ENCODE measurements around the gene ARHGAP22. TPM values are rescaled to one million over a fixed set of nuclear protein-coding genes. Genes with fewer than 3 reads are reported as not detected.

ARHGAP22 gene
- total and polyA plus RNA-seq, 2 of the 4 experiments (the other 2 are of a cell fraction), result 28.3 to 30.2 TPM

GRCh38 chr10:48520594-48520993 is 84.3 kb downstream of the ARHGAP22 start:
- BruUV-seq (replicated peaks), result no TSS peak

More at GRCh38 chr10:48520594-48520993, 84.3 kb downstream of the ARHGAP22 start:
- Histone ChIP-seq H2AK9ac (replicated peaks; ENCODE audit: low read depth, low read length, poor library complexity) (no peak overlapping the region), H3K79me1 (ENCODE audit: low read depth in 1 of 2, low read length in 2 of 2) (peaks cover 38 to 82% of the 10 kb centered on the region in 2 experiments), H3K4me1 (ENCODE audit: control insufficient read depth, insufficient read depth, low read length) (peaks cover 12% of the 10 kb centered on the region), H3K27ac (ENCODE audit: insufficient read depth, low read length) (no peak overlapping the region), H3K4ac (ENCODE audit: low read depth, low read length) (no peak overlapping the region), H4K20me1 (ENCODE audit: insufficient read depth, low read length) (peaks cover 20% of the 10 kb centered on the region), H3K56ac (ENCODE audit: extremely low read depth, insufficient read depth, low read length) (no peak overlapping the region), H3K14ac (replicated peaks; ENCODE audit: low read depth, low read length) (0 out of 2 replicates have a peak overlapping the region, but pooled peaks have one; percentile 37), H4K91ac (ENCODE audit: insufficient read depth, low read depth, low read length) (no peak overlapping the region), H2AK5ac (ENCODE audit: low read depth, low read length) (no peak overlapping the region), H3K18ac (ENCODE audit: low read depth, low read length) (no peak overlapping the region), H3K4me2 (ENCODE audit: low read depth, low read length) (no peak overlapping the region), H3K9me1 (ENCODE audit: insufficient read depth, low read length) (peaks cover 9% of the 10 kb centered on the region), H2BK15ac (ENCODE audit: low read depth, low read length) (no peak overlapping the region), H4K5ac (ENCODE audit: low read depth, low read length) (no peak overlapping the region), H3K36me3 (ENCODE audit: control insufficient read depth, insufficient read depth, low read length) (no peaks in the 10 kb centered on the region; the same call in 1 of the 2 replicates), H2BK20ac (ENCODE audit: low read depth, low read length) (no peak overlapping the region), H3K9me3 (ENCODE audit: control insufficient read depth, insufficient read depth, low read length) (peaks cover 2% of the 10 kb centered on the region), H3K27me3 (ENCODE audit: control insufficient read depth, insufficient read depth, low read length) (no peaks in the 10 kb centered on the region), H3K23ac (ENCODE audit: low read depth, low read length) (no peak overlapping the region), H4K8ac (ENCODE audit: low read depth in 2 of 2, low read length in 2 of 2) (no peak overlapping the region), H2AFZ (replicated peaks; ENCODE audit: low read length, poor library complexity) (no peak overlapping the region), H3K9ac (ENCODE audit: low read depth, low read length) (no peak overlapping the region), H2BK5ac (ENCODE audit: low read depth, low read length, poor library complexity, severe bottlenecking) (no peak overlapping the region), H3K4me3 (ENCODE audit: insufficient read depth, low read depth, low read length) (no peak overlapping the region), H2BK120ac (ENCODE audit: low read depth, low read length) (no peak overlapping the region)
- ChIA-PET POLR2A (ENCODE audit: unreplicated experiment) (no interaction called here), CTCF (no interaction called here)
- dilution Hi-C loops (cut with HindIII; ENCODE audit: low sequenced_read_pairs, unreplicated experiment) (no loop called here), in situ Hi-C loops (cut with MboI; ENCODE audit: low sequenced_read_pairs) (loop anchor here (25.0 kb wide), 2 partner anchors 158 to 308 kb away; no protein-coding TSS in a partner anchor), intact Hi-C loops (cut with micrococcal nuclease) (no loop called here)
- WGBS, 2 experiments (ENCODE audit: extremely low coverage in 2 of 2, insufficient read length in 1 of 2), result 94% methylated on average over 2 of the region's 7 CpGs; no CpG with 5 or more reads in 1 of the 2 experiments
- TF ChIP-seq USF2 (IDR thresholded peaks at IDR 0.05; ENCODE audit: low read depth, low read length) (no peak), NFE2L2 (IDR thresholded peaks at IDR 0.05; ENCODE audit: low read depth, low read length) (no peak), MXI1 (IDR thresholded peaks at IDR 0.05; ENCODE audit: borderline replicate concordance, low read depth, low read length) (no peak), MAZ (IDR thresholded peaks at IDR 0.05; ENCODE audit: borderline replicate concordance, low read depth, low read length) (no peak), CTCF (conservative IDR thresholded peaks at IDR 0.05; ENCODE audit: low read depth, low read length) (no peak)
- no peak for DNase-seq
- ATAC-seq (ENCODE audit: low read depth), result no peak

All from IMR-90 (cell line).